GM21367 (cell line): ENCODE measurements around the gene RPS29.
"Not testable (repeated sequence)": the region's sequence is repeated elsewhere in the genome, so short reads cannot be mapped to it uniquely, and the experiment has no call there.

Source experiments
- ATAC-seq: cut with Tn5 transposase; IDR thresholded peaks from one replicate; pipeline ENCODE4 v1.9.1; 2021; ENCODE audit not compliant: unreplicated experiment

RPS29 gene

DNA sequence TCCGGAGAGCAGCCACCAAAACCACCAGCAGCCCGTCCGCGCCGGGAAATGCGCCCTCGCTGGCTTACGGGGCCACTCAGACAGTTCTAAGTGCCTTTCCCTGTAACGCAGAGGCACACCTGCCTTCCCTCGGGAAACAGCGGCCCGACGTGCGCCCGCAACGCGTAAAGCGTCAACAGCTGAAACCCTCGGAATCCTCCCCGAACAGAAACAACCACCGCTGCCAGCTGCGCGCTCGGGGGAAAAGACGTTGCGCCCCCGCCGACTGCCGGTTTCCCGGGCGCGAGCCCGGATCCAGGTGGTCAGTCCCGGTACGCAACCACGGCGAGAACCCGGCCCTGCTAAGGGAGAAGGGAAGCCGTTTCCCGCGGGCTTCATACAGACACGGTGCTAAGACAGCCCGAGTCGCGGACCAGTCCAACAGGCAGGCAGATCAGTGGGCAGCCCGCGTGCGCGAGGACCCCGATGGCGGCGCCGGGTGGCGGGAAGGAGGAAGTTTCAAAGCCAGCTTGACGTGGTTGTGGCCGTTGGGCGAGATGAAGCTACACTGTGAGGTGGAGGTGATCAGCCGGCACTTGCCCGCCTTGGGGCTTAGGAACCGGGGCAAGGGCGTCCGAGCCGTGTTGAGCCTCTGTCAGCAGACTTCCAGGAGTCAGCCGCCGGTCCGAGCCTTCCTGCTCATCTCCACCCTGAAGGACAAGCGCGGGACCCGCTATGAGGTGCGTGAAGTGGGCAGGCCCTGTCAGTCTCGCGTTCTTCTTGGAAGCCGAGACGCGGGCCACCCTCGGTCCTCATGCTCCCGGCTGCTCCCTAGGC lies 12.5 kb upstream of the RPS29 start, which contains the start of gene LRR1:
Gene LRR1, plus strand, starts transcription at position 456 of the 816 bp plus-strand sequence. Its CDS starts 81 bp downstream, at position 537.
- ATAC-seq = peak; percentile 40

- ATAC-seq = peak; percentile 2
These were observed 12.0 kb upstream of the RPS29 start for GRCh38 chr14:49598189-49598484.

DNA sequence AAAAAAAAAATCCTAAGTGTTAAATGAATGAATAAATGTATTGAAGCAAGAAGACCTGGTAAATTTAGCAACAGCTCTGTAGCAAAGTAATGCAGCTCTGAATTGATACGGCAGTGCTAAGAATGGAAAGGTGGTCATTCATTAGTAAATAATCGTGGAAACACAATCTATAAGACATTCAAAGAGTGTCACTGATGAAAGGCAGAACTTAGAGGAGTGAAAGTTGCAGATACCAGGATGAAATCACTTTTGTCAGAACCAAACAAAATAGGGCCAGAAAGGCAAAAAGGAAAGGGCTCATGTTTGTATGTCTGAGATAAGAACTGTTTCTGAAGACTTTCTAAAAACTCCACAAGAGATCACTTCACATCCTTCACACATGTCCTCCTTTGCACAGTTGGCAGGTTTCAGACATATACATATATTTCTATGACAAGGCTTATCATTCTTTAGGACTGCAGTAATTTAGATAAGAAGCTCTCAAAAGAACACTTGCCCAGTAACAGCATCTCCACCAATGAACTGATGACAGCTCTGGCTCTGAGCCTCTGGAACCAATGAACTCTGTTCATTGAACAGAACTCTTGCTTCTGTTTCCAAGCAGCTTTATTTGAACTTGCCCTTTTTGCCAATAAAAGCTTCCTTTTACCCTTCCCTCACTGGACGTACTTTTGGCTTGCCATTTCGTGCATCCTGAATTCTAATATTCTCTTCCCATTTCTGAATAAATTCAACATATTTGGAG lies 8.3 kb upstream of the RPS29 start:
- ATAC-seq = no peak

DNA sequence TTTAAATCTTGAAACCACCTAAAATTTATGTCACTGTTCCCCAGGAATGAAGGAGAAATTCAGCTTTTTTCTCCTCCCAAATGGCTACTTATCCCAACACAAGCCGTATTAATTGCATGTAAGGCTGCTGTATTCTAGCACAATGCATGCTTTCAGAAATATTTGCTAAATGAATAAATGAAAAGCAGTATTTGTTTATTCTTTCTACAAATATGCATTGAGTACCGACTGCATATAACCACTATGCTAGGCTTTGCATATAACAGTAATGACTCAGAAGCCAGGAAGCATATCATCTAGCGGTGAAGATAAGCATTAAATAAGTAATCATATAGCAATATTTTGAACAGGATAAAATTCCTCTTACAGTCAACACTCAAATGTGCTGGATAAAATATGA lies 6.8 kb upstream of the RPS29 start:
- ATAC-seq = no peak

DNA sequence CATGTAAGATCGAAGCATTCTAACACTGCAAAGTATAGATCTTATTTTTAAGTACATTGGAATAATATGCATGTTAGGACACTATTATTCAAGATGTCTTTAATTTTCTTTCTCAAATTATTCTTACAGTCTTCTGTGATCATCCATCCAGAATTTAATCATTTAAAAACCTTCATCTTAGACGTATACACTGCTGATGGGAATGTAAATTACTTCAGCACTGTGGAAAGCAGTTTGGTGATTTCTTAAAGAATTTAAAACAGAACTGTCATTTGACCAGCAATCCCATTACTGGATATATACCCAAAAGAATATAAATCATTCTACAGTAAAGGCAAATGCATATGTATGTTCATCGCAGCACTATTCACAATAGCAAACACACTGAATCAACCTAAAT lies 3.2 kb upstream of the RPS29 start:
- ATAC-seq = no peak

DNA sequence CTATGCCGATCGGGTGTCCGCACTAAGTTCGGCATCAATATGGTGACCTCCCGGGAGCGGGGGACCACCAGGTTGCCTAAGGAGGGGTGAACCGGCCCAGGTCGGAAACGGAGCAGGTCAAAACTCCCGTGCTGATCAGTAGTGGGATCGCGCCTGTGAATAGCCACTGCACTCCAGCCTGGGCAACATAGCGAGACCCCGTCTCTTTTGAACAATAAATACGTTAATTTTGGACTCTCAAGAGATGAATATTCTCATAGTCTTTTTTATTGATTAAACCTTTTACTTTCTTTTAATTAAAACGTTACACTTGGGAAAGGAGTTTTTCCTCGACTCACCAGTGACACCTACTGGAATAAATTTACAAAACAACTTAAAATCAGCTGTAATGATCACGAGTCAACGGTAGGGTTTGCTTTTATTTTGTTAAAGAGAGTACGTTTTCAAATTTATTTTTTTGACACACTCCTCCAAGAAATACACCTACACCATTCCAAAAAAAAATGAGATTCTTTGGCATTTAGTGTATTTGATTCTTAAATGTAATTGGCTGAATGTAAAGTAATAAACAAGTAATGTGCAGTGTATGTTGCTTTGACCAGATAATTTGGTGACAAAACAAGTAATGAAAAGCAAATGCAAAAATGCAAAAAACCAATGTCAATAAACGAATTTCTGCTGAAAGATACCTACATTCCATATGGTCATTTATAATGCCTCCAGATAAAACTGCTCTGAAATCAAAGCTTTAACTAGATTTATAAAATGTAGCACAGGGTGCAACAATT lies 687 bp upstream of the RPS29 start:
- peak; percentile 26 for ATAC-seq

- ATAC-seq = not testable (repeated sequence)
These were observed 1.1 kb downstream of the RPS29 start for GRCh38 chr14:49584981-49585640.

DNA sequence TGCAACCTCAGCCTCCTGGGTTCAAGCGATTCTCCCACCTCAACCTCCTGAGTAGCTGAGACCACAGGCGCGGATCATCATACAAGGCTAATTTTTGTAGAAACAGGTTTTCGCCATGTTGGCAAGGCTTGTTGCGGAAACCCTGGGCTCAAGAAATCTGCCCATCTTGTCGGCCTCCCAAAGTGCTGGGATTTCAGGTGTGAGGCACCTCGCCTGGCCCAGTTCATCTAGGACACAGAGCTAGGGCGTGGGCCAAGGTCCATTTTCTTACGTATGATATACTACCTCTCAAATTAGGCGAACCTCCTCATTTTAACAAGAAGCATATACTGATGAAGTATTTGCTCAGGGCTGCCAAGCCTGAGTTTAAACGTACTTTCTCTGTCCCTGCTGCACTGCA lies 2.1 kb downstream of the RPS29 start:
- ATAC-seq = no peak

DNA sequence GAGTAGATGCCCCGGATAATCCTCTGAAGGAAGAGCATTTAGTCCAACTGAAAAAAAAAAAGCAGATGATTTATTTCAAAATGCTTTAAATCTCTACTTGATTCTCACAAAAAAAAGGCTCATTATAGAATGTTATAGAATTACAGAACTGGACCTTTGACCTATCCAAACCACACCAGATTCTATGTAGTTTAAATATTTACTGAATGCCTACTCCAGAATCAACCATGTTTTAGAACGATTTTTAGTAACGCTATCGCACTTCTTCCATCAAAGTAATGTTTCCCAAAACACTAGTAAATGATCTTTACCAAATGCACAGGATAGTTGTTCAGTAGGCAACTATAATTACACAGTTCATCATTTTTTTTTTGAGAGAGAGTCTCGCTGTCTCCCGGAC lies 2.6 kb downstream of the RPS29 start:
- ATAC-seq = no peak

DNA sequence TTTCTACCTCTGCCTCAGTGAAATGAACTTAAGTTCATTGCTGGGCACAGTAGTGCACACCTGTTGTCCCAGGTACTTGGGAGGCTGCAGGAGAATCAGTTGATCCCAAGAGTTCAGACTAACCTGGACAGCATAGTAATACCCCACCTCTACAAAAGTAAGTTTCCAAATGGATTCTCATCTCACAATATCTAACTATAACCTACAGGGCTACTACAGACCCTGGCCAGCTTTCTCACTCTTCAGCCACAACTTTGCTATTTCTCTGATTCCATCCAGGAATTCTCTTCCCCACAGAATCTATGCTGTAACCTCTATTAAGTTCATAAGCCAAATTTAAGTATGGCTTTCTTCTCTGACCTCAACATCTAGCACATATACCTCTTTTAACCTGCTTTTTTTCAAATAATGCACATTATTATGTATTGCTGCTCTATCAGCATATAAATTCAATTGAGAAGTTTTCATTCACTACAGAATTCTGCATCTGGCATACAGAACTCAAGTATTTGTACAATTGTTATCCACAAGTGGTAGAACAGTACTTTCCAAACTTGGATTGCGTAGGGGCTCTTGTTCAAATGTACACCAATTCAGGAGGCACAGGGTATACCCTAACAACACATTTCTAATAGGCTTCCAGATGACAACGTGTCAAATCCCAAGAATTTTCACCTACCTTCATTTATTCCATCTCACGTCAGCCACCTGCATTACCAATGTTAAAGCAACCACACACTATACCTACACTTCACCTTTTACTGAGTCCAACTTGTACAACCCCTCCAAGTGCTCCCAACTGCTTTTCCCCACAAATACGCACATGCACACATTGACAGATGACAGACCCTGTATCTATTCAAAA lies 3.8 kb downstream of the RPS29 start:
- no peak for ATAC-seq

DNA sequence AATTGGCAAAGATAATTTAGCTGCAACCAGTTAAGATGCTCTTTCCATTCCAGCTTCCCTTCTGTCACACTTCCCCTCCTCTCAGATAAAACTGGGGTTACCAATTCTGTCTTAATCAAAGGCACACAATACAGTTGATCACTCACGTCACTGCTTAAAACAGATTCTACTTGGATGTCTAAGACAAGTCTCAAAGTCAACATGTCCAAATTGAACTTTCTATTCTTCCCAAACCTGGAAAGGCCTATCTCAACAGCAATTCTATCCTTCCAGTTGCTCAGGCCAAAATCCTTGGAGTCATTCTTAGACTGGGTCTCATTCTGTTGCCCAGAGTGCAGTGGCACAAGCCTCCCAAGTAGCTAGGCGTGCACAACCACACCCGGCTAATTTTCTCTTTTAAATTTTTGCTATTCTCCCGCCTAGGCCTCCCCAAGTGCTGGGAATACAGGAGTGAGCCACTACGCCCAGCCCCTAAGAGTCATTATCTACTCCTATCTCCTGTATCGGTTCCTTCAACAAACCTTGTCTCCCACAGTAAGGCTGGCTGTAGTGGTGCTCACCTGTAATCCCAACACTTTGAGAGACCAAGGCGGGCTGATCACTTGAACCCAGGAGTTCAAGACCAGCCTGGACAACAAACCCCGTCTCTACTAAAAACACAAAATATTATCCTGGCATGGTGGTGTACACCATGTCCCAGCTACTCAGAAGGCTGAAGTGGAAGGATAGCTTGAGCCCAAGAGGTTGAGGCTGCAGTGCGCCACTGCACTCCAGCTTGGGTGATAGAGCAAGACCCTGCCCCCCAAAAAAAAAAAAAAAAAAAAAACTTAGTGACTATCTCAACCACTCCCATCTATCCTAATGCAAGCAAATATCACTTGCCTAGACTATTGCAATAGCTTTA lies 4.7 kb downstream of the RPS29 start:
- ATAC-seq = no peak

DNA sequence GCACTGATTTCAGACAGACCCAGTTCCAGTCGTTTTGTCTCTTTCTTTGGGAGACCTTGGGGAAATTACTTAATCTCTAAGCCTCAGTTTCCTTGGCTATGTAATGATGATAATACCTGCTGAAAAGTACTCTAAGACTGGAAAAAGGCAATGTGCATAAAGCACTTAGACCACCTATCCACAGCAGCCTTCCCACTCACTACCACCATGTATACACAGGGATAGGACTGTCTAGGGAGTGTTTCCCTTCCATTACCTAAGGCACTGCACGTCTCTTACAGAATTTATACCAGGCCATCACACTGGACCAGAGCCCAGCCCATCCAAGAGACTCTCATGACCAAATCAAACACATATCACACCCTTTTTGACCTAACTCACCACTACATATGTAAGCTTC lies 6.3 kb downstream of the RPS29 start:
- no peak for ATAC-seq

GRCh38 chr14:49578141-49578540 lies 8.0 kb downstream of the RPS29 start:
- ATAC-seq = no peak

DNA sequence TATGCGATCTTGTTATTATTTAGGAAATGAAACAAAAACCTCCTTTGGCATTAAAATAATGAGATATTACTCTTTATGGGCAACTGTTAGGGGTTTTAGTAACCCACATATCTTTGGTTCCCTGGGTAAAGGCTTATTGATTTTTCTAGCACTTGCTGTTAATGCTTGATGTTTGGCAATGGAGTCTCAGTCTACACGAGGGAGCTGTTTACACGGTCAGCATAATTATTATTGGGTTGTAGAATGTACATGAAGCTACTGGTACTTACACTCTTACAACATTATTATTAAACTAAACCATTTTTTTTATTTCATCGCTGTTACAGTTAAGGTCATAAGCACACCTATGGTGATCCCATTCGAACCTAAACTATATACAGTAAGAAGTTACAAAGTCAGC lies 12.1 kb downstream of the RPS29 start:
- no peak for ATAC-seq

DNA sequence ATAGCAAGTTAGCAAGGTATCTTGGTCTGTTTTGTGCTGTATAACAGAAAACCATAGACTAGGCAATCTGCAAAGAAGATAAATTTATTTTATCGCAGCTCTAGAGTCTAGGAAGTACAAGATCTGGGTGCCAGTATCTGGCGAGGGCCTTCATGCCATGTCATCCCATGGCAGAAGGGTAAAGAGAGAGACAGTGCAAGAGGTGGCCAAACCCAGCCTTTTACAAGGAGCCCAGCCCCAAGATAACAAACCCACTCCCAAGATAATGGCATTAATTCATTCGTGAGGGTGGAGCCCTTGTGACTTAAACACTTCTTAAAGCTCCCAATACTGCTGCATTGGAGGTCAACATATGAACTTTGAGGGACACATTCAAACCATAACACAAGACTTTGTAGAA lies 16.9 kb downstream of the RPS29 start:
- ATAC-seq = no peak

GRCh38 chr14:49566714-49567113 lies 19.5 kb downstream of the RPS29 start:
- no peak for ATAC-seq

- ATAC-seq = no peak
These were observed 26.0 kb downstream of the RPS29 start for GRCh38 chr14:49559979-49560768.

DNA sequence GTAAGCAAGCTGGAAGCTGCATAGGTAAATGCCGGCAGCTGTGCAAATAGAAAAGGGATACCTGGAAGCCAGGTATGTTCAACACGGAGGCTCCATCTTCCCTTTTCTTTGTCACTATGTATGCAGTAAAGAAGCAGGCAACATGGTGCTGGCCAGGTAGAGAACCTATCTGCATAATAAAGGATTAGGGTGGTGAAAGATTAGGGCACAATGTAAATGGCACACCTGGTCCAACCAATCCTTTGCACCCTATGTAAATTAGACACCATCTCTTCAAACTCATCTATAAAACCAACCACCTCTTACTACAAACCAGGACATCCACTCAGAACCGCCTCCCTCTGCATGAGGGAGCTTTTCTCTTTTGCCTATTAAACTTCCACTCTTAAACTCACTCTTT lies 32.3 kb downstream of the RPS29 start:
- ATAC-seq = no peak
